Fibroblast of upper back skin (primary cell): Measurements from ENCODE around the gene FOSL1.
"Not testable (repeated sequence)": the region's sequence is repeated elsewhere in the genome, so short reads cannot be mapped to it uniquely, and the experiment has no call there.

Experiments
- DNase-seq: peaks from one replicate; pipeline ENCODE4 v3.0.0-alpha.2; 2013

FOSL1 gene

GRCh38 chr11:65895482-65895981 is 4.7 kb downstream of the FOSL1 start:
- no peak for DNase-seq

GRCh38 chr11:65894034-65894591 is 6.1 kb downstream of the FOSL1 start:
- no peak for DNase-seq

GRCh38 chr11:65892661-65893317 is 7.4 kb downstream of the FOSL1 start:
- no peak for DNase-seq

GRCh38 chr11:65892137-65892540 is 8.0 kb downstream of the FOSL1 start:
- DNase-seq: not testable (repeated sequence)

GRCh38 chr11:65891219-65892136 is 8.7 kb downstream of the FOSL1 start:
- no peak for DNase-seq

GRCh38 chr11:65890324-65891218 is 9.6 kb downstream of the FOSL1 start, which contains the start of gene CCDC85B:
TSS of gene CCDC85B (plus strand) at chr11:65890673. CDS start at chr11:65890784, 111 bp downstream.
- DNase-seq: peak; percentile 95

- DNase-seq: peak; percentile 97
These were observed 11.9 kb downstream of the FOSL1 start, which contains the start of gene FIBP for GRCh38 chr11:65888163-65888814. TSS of gene FIBP (minus strand) at chr11:65888471. CDS start at chr11:65888418, 53 bp downstream.

GRCh38 chr11:65887723-65888162 is 12.4 kb downstream of the FOSL1 start:
- DNase-seq: no peak

- no peak for DNase-seq
These were observed 13.1 kb downstream of the FOSL1 start for GRCh38 chr11:65886826-65887722.

- no peak for DNase-seq
These were observed 14.2 kb downstream of the FOSL1 start for GRCh38 chr11:65885808-65886536.

GRCh38 chr11:65885231-65885630 is 15.0 kb downstream of the FOSL1 start:
- no peak for DNase-seq

- peak; percentile 66 for DNase-seq
These were observed 15.5 kb downstream of the FOSL1 start for GRCh38 chr11:65884716-65885092.

- DNase-seq: no peak
These were observed 16.1 kb downstream of the FOSL1 start for GRCh38 chr11:65883786-65884715.

GRCh38 chr11:65883058-65883761 is 17.0 kb downstream of the FOSL1 start:
- DNase-seq: no peak

GRCh38 chr11:65882120-65883057 is 17.8 kb downstream of the FOSL1 start:
- DNase-seq: no peak

- no peak for DNase-seq
These were observed 19.3 kb downstream of the FOSL1 start for GRCh38 chr11:65880844-65881421.
